Body of pancreas (tissue), 4 donors: ENCODE measurements around the gene DFFB. TPM values are rescaled to one million over a fixed set of nuclear protein-coding genes. Genes with fewer than 3 reads are reported as not detected.
"Not testable (repeated sequence)": the region's sequence is repeated elsewhere in the genome, so short reads cannot be mapped to it uniquely, and the experiment has no call there.

Experiments
- ATAC-seq: fragments of 150-250 bp; one replicate; pipeline ENCODE4 v1.9.1; 2016
- DNase-seq, 4 donors: peaks; one replicate each; pipeline ENCODE4 v3.0.0-alpha.2; 2019
- H3K27ac ChIP-seq, 4 donors: fragments of 200-600 bp; sonication (generic); 1 replicate in 3 of 4; 2 replicates in 1 of 4; pipeline versions ENCODE4 v1.5.1 to v1.6.1; 2016 to 2019; ENCODE audit warnings: mild to moderate bottlenecking in 1 of 4, mixed read lengths in 1 of 4, moderate library complexity in 1 of 4
- H3K27me3 ChIP-seq, 2 donors: fragments of 200-600 bp; sonication (generic); one replicate each; pipeline ENCODE4 v1.6.0; 2016; ENCODE audit warnings: mild to moderate bottlenecking in 1 of 2
- H3K36me3 ChIP-seq, 2 donors: fragments of 200-600 bp; sonication (generic); replicated peaks in 1 of 2; 2 replicates each; pipeline ENCODE4 v1.5.1; 2016; ENCODE audit warnings: low read depth in 2 of 2; ENCODE audit not compliant: insufficient read depth in 1 of 2
- H3K4me1 ChIP-seq: fragments of 200-600 bp; sonication (generic); one replicate; pipeline ENCODE4 v1.6.0; 2016
- H3K4me3 ChIP-seq, 2 donors: fragments of 200-600 bp; sonication (generic); 1 replicate in 1 of 2; 2 replicates in 1 of 2; pipeline ENCODE4 v1.5.1; 2016 to 2019
- H3K9me3 ChIP-seq, 3 donors: fragments of 200-600 bp; sonication (generic); 1 replicate in 2 of 3; 2 replicates in 1 of 3; pipeline ENCODE4 v1.5.1; 2016
- POLR2A ChIP-seq, 3 donors: fragments of 450-650 bp; IDR thresholded peaks; one replicate each; pipeline ENCODE4 v1.6.1; 2016; ENCODE audit warnings: antibody characterized with exemption in 3 of 3, mild to moderate bottlenecking in 2 of 3
- whole genome bisulfite sequencing, 2 donors: methylation state at CpG; one replicate each; pipeline ENCODE4 v1.1.5; 2017; 5-methylcytosine and 5-hydroxymethylcytosine counted together
- intact Hi-C: fragments of 100-400 bp; cut with DNase I; formaldehyde crosslinking; loops from one replicate; pipeline ENCODE4 v1.15.1; 2023
- total RNA-seq, 2 donors: library from RNA; depleted of rRNA; stranded (reverse); fragments of >200 nt; gene quantifications; one replicate each; pipeline ENCODE4 v1.1.0, GENCODE V29; 2016
- TF ChIP-seq, protein P1 (sequence below), 7 experiments: fragments of 450-650 bp in 4 of 7; fragments of 200-600 bp in 3 of 7; sonication (generic) in 3 of 7; IDR thresholded peaks; one replicate each; pipeline ENCODE4 v1.5.1; 2016 to 2019; ENCODE audit warnings: antibody characterized with exemption in 7 of 7

Gene DFFB
- total RNA-seq, 2 donors from 2014 or later, result 6.5 to 13.5 TPM

DNA sequence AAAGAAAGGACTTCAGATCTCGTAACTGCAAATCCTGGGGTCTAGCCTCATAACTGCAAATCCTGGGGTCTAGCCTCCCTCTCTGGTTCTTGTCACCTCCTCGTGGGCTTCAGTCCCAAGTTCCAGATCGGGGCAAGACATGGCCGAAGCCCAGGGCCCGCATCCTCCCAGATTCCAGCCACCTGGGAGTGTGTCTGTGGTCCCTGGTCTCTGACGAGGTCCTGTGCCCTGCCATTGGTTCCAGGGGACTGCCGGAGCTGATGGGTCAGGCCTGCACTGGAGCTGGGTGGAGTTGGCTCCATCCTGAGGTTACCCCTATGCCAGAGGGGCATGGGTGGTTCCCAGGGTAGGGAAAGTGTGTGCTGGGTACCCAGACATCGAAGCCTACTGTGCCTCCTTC lies 60.5 kb downstream of the DFFB start:
- no peaks in the 10 kb centered on the region for H3K9me3 ChIP-seq
- H3K4me3 ChIP-seq, result no peak overlapping the region
- H3K27ac ChIP-seq, result no peak overlapping the region
- DNase-seq, result no peak
- H3K36me3 ChIP-seq, result no peaks in the 10 kb centered on the region
- TF ChIP-seq, protein P1, sequence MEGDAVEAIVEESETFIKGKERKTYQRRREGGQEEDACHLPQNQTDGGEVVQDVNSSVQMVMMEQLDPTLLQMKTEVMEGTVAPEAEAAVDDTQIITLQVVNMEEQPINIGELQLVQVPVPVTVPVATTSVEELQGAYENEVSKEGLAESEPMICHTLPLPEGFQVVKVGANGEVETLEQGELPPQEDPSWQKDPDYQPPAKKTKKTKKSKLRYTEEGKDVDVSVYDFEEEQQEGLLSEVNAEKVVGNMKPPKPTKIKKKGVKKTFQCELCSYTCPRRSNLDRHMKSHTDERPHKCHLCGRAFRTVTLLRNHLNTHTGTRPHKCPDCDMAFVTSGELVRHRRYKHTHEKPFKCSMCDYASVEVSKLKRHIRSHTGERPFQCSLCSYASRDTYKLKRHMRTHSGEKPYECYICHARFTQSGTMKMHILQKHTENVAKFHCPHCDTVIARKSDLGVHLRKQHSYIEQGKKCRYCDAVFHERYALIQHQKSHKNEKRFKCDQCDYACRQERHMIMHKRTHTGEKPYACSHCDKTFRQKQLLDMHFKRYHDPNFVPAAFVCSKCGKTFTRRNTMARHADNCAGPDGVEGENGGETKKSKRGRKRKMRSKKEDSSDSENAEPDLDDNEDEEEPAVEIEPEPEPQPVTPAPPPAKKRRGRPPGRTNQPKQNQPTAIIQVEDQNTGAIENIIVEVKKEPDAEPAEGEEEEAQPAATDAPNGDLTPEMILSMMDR (IDR thresholded peaks at IDR 0.05), result no peak
- no peak for TF ChIP-seq POLR2A (IDR thresholded peaks at IDR 0.05)
- no peak for ATAC-seq
- H3K27me3 ChIP-seq, result peaks cover 0 to 3% of the 10 kb centered on the region in 2 donors
- intact Hi-C loops, result no loop called here
- WGBS, 2 donors, result 71 to 72% methylated on average over 6 to 8 of the region's 8 CpGs
- no peaks in the 10 kb centered on the region for H3K4me1 ChIP-seq

- intact Hi-C loops, DNase-seq, H3K36me3 ChIP-seq, H3K4me3 ChIP-seq, H3K27ac ChIP-seq, H3K4me1 ChIP-seq, ATAC-seq, H3K27me3 ChIP-seq, H3K9me3 ChIP-seq: not testable (repeated sequence)
- WGBS, 2 donors, result 65 to 73% methylated on average over 6 of the region's 6 CpGs
Observed at GRCh38 chr1:3918359-3918758, 61.1 kb downstream of the DFFB start.

DNA sequence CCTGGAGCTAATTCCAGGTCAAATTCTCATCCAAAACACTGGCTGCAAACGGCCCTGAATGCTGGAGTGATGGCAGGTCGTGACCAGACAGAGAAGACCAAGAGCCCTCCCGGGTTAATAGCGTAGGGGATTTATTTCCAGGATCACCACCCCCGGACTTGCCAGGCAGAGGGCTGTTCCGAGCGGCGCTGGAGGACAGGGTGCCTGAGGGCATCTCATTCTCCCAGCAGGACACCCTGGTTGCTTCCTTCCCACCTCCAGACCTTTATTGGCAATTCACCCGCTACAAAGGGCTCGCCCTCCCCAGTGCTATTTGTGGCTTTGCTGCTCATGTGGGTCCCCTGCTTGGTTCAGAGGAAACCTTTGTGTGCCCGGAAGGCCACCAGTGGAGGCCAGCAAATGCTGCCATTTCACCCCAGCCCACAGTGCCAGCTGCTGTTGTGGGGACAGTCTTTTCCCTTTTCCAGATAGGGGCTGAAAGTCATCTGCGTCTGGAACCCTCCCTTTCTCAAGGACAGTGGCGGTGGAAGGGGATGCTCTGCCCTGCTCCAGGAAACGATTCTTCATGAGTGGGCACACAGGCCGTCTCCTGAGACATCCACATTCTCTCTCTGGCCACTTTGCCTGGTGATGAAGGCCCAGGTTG lies 61.8 kb downstream of the DFFB start:
- Histone ChIP-seq H3K4me1 (no peaks in the 10 kb centered on the region), H3K4me3 (no peak overlapping the region), H3K36me3 (no peaks in the 10 kb centered on the region), H3K27ac (no peak overlapping the region), H3K9me3 (no peaks in the 10 kb centered on the region), H3K27me3 (peaks cover 0 to 3% of the 10 kb centered on the region in 2 donors)
- intact Hi-C loops, result no loop called here
- TF ChIP-seq, protein P1 (IDR thresholded peaks at IDR 0.05), result no peak
- TF ChIP-seq POLR2A (IDR thresholded peaks at IDR 0.05), result no peak
- no peak for DNase-seq
- no peak for ATAC-seq
- WGBS, 2 donors, result 38 to 57% methylated on average over 7 to 15 of the region's 15 CpGs

DNA sequence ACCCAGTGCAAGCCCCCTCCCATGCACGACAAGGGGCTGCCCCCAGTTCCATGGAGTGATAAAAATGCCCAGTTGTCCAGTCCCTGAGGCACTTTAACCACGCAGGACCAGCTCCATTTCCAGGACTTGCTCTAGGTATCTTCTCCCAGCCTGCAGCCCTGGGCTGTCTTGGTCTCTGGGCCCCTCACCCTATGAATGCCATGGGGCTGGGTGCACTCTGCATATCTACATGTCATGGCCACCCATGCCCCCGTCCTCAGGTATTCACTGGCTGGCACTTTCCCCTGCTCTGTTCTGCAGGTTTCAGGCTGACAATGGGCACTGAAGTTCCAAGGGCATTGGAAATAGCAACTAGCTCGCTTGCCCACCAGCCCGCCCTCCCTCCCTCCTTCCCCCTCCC lies 62.4 kb downstream of the DFFB start:
- ATAC-seq (no peak), DNase-seq (no peak)
- no peaks in the 10 kb centered on the region for H3K36me3 ChIP-seq
- H3K27ac ChIP-seq, result no peak overlapping the region
- no peak overlapping the region for H3K4me3 ChIP-seq
- no peaks in the 10 kb centered on the region for H3K4me1 ChIP-seq
- H3K9me3 ChIP-seq, result no peaks in the 10 kb centered on the region
- no peak for TF ChIP-seq POLR2A (IDR thresholded peaks at IDR 0.05)
- TF ChIP-seq, protein P1 (IDR thresholded peaks at IDR 0.05), result no peak
- H3K27me3 ChIP-seq, result peaks cover 0 to 3% of the 10 kb centered on the region in 2 donors
- 46 to 55% methylated on average over 3 to 5 of the region's 5 CpGs for WGBS, 2 donors
- intact Hi-C loops, result no loop called here

DNA sequence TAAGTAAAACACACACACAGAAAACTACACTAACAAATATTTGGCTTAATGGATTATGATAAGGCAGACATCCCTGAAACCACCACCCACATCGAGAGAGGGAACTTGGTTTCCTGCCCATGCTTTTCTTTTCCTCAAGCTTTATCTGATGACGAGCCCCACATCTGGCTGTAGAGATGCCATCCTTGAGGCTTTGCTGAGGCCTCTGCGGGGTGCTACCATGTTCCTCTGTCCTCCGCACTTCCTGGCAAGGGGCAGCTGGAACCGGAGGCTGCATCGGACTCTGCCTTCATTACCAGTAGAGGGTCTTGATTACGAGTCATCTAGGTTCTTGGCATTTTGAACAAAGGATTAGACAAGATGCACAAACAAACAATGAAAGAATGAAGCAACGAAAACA lies 64.5 kb downstream of the DFFB start:
- Histone ChIP-seq H3K4me1 (no peaks in the 10 kb centered on the region), H3K27ac (no peak overlapping the region), H3K27me3 (peaks cover 0 to under 1% of the 10 kb centered on the region in 2 donors), H3K4me3 (no peak overlapping the region), H3K36me3 (no peaks in the 10 kb centered on the region), H3K9me3 (no peaks in the 10 kb centered on the region)
- intact Hi-C loops, result no loop called here
- DNase-seq (no peak), ATAC-seq (no peak)
- TF ChIP-seq POLR2A (IDR thresholded peaks at IDR 0.05), result no peak
- TF ChIP-seq, protein P1 (IDR thresholded peaks at IDR 0.05), result no peak
- WGBS, 2 donors, result 54 to 61% methylated on average over 8 of the region's 8 CpGs
